T-helper 2 cell treated with Interferon-gamma antibody and Interleukin-4, amounts not matched to agents 100 ng/mL and 5 ng/mL, for 36 hours (primary cell): ENCODE results near the gene MGAT5. TPM values are rescaled to one million over a fixed set of nuclear protein-coding genes. Genes with fewer than 3 reads are reported as not detected.

Source experiments
- intact Hi-C: fragments of 100-400 bp; cut with micrococcal nuclease; formaldehyde crosslinking; loops from one replicate; pipeline ENCODE4 v1.15.1; 2023
- total RNA-seq: library from RNA; stranded (reverse); gene quantifications from 2 replicates; pipeline ENCODE4 v1.2.3, GENCODE V29; 2022

Gene MGAT5
- total RNA-seq, 1 donor from 2014 or later = 18.6 TPM

- intact Hi-C loops = no loop called here
Observed at GRCh38 chr2:134230885-134231284, 23.0 kb upstream of the MGAT5 start.

GRCh38 chr2:134231301-134231964 lies 22.4 kb upstream of the MGAT5 start:
- intact Hi-C loops = no loop called here

- intact Hi-C loops = loop anchor here (2.0 kb wide), 1 partner anchor 113 kb away; no protein-coding TSS in a partner anchor
Observed at GRCh38 chr2:134231965-134232340, 21.9 kb upstream of the MGAT5 start.

GRCh38 chr2:134232461-134232860 lies 21.4 kb upstream of the MGAT5 start:
- intact Hi-C loops = loop anchor here (2.0 kb wide), 1 partner anchor 114 kb away; no protein-coding TSS in a partner anchor

GRCh38 chr2:134232868-134233727 lies 20.8 kb upstream of the MGAT5 start:
- intact Hi-C loops = loop anchor here (2.0 kb wide), 1 partner anchor 114 kb away; no protein-coding TSS in a partner anchor

- intact Hi-C loops = loop anchor here (2.0 kb wide), 1 partner anchor 115 kb away; no protein-coding TSS in a partner anchor
Observed at GRCh38 chr2:134233728-134234136, 20.1 kb upstream of the MGAT5 start.

GRCh38 chr2:134234535-134234934 lies 19.3 kb upstream of the MGAT5 start:
- intact Hi-C loops = no loop called here

GRCh38 chr2:134235510-134236144 lies 18.2 kb upstream of the MGAT5 start:
- intact Hi-C loops = no loop called here

- intact Hi-C loops = no loop called here
Observed at GRCh38 chr2:134238371-134238770, 15.5 kb upstream of the MGAT5 start.

- intact Hi-C loops = loop anchor here (10.0 kb wide), 2 partner anchors 55 to 355 kb away; no protein-coding TSS in a partner anchor
Observed at GRCh38 chr2:134240061-134240460, 13.8 kb upstream of the MGAT5 start.

GRCh38 chr2:134241911-134242310 lies 12.0 kb upstream of the MGAT5 start:
- intact Hi-C loops = loop anchor here (10.0 kb wide), 2 partner anchors 57 to 357 kb away; no protein-coding TSS in a partner anchor

GRCh38 chr2:134243244-134243643 lies 10.6 kb upstream of the MGAT5 start:
- intact Hi-C loops = loop anchor here (10.0 kb wide), 2 partner anchors 58 to 358 kb away; no protein-coding TSS in a partner anchor

GRCh38 chr2:134244086-134244485 lies 9.8 kb upstream of the MGAT5 start:
- intact Hi-C loops = loop anchor here (2.0 to 10.0 kb wide), 3 partner anchors 59 to 359 kb away; no protein-coding TSS in a partner anchor

- intact Hi-C loops = loop anchor here (2.0 to 10.0 kb wide), 3 partner anchors 60 to 360 kb away; no protein-coding TSS in a partner anchor
Observed at GRCh38 chr2:134244587-134244986, 9.3 kb upstream of the MGAT5 start.

GRCh38 chr2:134245340-134245984 lies 8.4 kb upstream of the MGAT5 start:
- intact Hi-C loops = loop anchor here (1.0 to 10.0 kb wide), 5 partner anchors 37 to 361 kb away; no protein-coding TSS in a partner anchor

- intact Hi-C loops = loop anchor here (5.0 to 10.0 kb wide), 3 partner anchors 36 to 362 kb away; no protein-coding TSS in a partner anchor
Observed at GRCh38 chr2:134246154-134246874, 7.6 kb upstream of the MGAT5 start.

GRCh38 chr2:134247679-134248078 lies 6.2 kb upstream of the MGAT5 start:
- intact Hi-C loops = loop anchor here (5.0 to 10.0 kb wide), 3 partner anchors 35 to 363 kb away; no protein-coding TSS in a partner anchor

- intact Hi-C loops = loop anchor here (5.0 to 10.0 kb wide), 3 partner anchors 33 to 364 kb away; no protein-coding TSS in a partner anchor
Observed at GRCh38 chr2:134248913-134249312, 5.0 kb upstream of the MGAT5 start.

GRCh38 chr2:134249755-134250154 lies 4.1 kb upstream of the MGAT5 start:
- intact Hi-C loops = loop anchor here (5.0 to 10.0 kb wide), 3 partner anchors 33 to 365 kb away; no protein-coding TSS in a partner anchor
